HG03064 (cell line): Measurements from ENCODE around the gene RNF207.

Experiments used
- ATAC-seq: cut with Tn5 transposase; IDR thresholded peaks from one replicate; pipeline ENCODE4 v1.9.1; 2021; ENCODE audit warnings: low read depth; ENCODE audit not compliant: unreplicated experiment

RNF207 gene

GRCh38 chr1:6222636-6223035 lies 16.7 kb downstream of the RNF207 start:
- ATAC-seq, result no peak

GRCh38 chr1:6223617-6224016 lies 17.7 kb downstream of the RNF207 start:
- no peak for ATAC-seq

GRCh38 chr1:6224718-6225117 lies 18.8 kb downstream of the RNF207 start:
- ATAC-seq, result no peak

GRCh38 chr1:6225651-6226050 lies 19.7 kb downstream of the RNF207 start:
- no peak for ATAC-seq

GRCh38 chr1:6233376-6233775 lies 27.5 kb downstream of the RNF207 start:
- no peak for ATAC-seq

GRCh38 chr1:6234502-6235295 lies 28.8 kb downstream of the RNF207 start:
- ATAC-seq, result no peak

- peak; percentile 38 for ATAC-seq
Observed at GRCh38 chr1:6235296-6235677, 29.4 kb downstream of the RNF207 start.

- no peak for ATAC-seq
Observed at GRCh38 chr1:6237093-6237492, 31.2 kb downstream of the RNF207 start.

- no peak for ATAC-seq
Observed at GRCh38 chr1:6239213-6239752, 33.4 kb downstream of the RNF207 start.

GRCh38 chr1:6239950-6240768 lies 34.2 kb downstream of the RNF207 start:
- no peak for ATAC-seq

- ATAC-seq, result no peak
Observed at GRCh38 chr1:6241107-6241886, 35.4 kb downstream of the RNF207 start.

- ATAC-seq, result no peak
Observed at GRCh38 chr1:6241887-6242740, 36.2 kb downstream of the RNF207 start.

GRCh38 chr1:6243053-6243834 lies 37.3 kb downstream of the RNF207 start:
- no peak for ATAC-seq

GRCh38 chr1:6243993-6244392 lies 38.1 kb downstream of the RNF207 start, which contains the start of gene HES3:
Gene HES3 (plus strand): TSS chr1:6244179. CDS start chr1:6244366, 187 bp downstream.
- no peak for ATAC-seq

- no peak for ATAC-seq
Observed at GRCh38 chr1:6244401-6245049, 38.6 kb downstream of the RNF207 start.

- ATAC-seq, result no peak
Observed at GRCh38 chr1:6245086-6245868, 39.4 kb downstream of the RNF207 start.

GRCh38 chr1:6245869-6246496 lies 40.1 kb downstream of the RNF207 start:
- ATAC-seq, result no peak
